ENCODE data around the gene GPS2. TPM values are rescaled to one million over a fixed set of nuclear protein-coding genes. Genes with fewer than 3 reads are reported as not detected.

GPS2 gene
- total and polyA plus RNA-seq, 7 donors: 71.8 to 197 (median 101) TPM

- DNase-seq (no peak), ATAC-seq (no peak)
- WGBS, 3 donors: 76 to 82% (median 79%) methylated on average over 9 of the region's 9 CpGs
- Histone ChIP-seq H3K27me3 (ENCODE audit: insufficient read depth in 3 of 3, low read length in 2 of 3) (no peaks in the 10 kb centered on the region), H3K27ac (no peak overlapping the region), H3K36me3 (ENCODE audit: insufficient read depth in 1 of 2, low read depth in 1 of 2) (no peaks in the 10 kb centered on the region), H3K4me3 (no peak overlapping the region), H3K4me1 (peaks cover 30% of the 10 kb centered on the region), H3K9me3 (no peaks in the 10 kb centered on the region)
- no peak for TF ChIP-seq CTCF (IDR thresholded peaks at IDR 0.05)
- intact Hi-C loops (cut with DNase I): loop anchor here (2.0 to 5.0 kb wide), 5 partner anchors 38 to 208 kb away; partner anchors contain the start of genes FGF11 (in 1 of the 2), PLSCR3 (in 1 of the 2), SENP3 (in 1 of the 2) and TMEM102 (in 1 of the 2)
These were observed 39.2 kb upstream of the GPS2 start for GRCh38 chr17:7354262-7354843.

- intact Hi-C loops (cut with DNase I): loop anchor here (2.0 to 5.0 kb wide), 5 partner anchors 39 to 209 kb away; partner anchors contain the start of genes FGF11 (in 2 of the 2), PLSCR3 (in 1 of the 2), SENP3 (in 1 of the 2) and TMEM102 (in 1 of the 2)
- ATAC-seq (no peak), DNase-seq (no peak)
- peak overlapping the region; percentile 98 for H3K4me3 ChIP-seq
- no peaks in the 10 kb centered on the region for H3K27me3 ChIP-seq (ENCODE audit: insufficient read depth in 3 of 3, low read length in 2 of 3)
- peak overlapping the region; percentile 100 for H3K27ac ChIP-seq
- 82 to 86% (median 82%) methylated on average over 37 of the region's 37 CpGs for WGBS, 3 donors
- no peak for TF ChIP-seq CTCF (IDR thresholded peaks at IDR 0.05)
- H3K36me3 ChIP-seq (ENCODE audit: insufficient read depth in 1 of 2, low read depth in 1 of 2): no peaks in the 10 kb centered on the region
- H3K4me1 ChIP-seq: peaks cover 42% of the 10 kb centered on the region
- H3K9me3 ChIP-seq: no peaks in the 10 kb centered on the region
These were observed 37.9 kb upstream of the GPS2 start for GRCh38 chr17:7352910-7353635.

GRCh38 chr17:7352503-7352889, 37.3 kb upstream of the GPS2 start:
- 17 to 27% (median 21%) methylated on average over 10 of the region's 10 CpGs for WGBS, 3 donors
- H3K4me3 ChIP-seq: peak overlapping the region; percentile 98
- DNase-seq (no peak), ATAC-seq (no peak)
- intact Hi-C loops (cut with DNase I): loop anchor here (2.0 to 5.0 kb wide), 5 partner anchors 40 to 210 kb away; partner anchors contain the start of genes FGF11 (in 2 of the 2), PLSCR3 (in 1 of the 2), SENP3 (in 1 of the 2) and TMEM102 (in 1 of the 2)
- no peaks in the 10 kb centered on the region for H3K27me3 ChIP-seq (ENCODE audit: insufficient read depth in 3 of 3, low read length in 2 of 3)
- no peak for TF ChIP-seq CTCF (IDR thresholded peaks at IDR 0.05)
- no peaks in the 10 kb centered on the region for H3K9me3 ChIP-seq
- H3K4me1 ChIP-seq: peaks cover 48% of the 10 kb centered on the region
- no peaks in the 10 kb centered on the region for H3K36me3 ChIP-seq (ENCODE audit: insufficient read depth in 1 of 2, low read depth in 1 of 2)
- H3K27ac ChIP-seq: peak overlapping the region; percentile 100

GRCh38 chr17:7351665-7352502, 36.7 kb upstream of the GPS2 start, which contains the start of gene KCTD11:
TSS of gene KCTD11 (plus strand) at chr17:7352162.
- intact Hi-C loops (cut with DNase I): loop anchor here (2.0 to 5.0 kb wide), 5 partner anchors 40 to 210 kb away; partner anchors contain the start of genes FGF11 (in 2 of the 2), PLSCR3 (in 1 of the 2), SENP3 (in 1 of the 2) and TMEM102 (in 1 of the 2)
- ATAC-seq (peak; percentile 75 to 80 (median 78)), DNase-seq (peak; percentile 94 to 95)
- peak within 1 kb of the TSS; percentile 98 for H3K4me3 ChIP-seq
- TF ChIP-seq CTCF (IDR thresholded peaks at IDR 0.05): peak; percentile 65
- no peaks in the 10 kb centered on the region for H3K36me3 ChIP-seq (ENCODE audit: insufficient read depth in 1 of 2, low read depth in 1 of 2)
- H3K9me3 ChIP-seq: no peaks in the 10 kb centered on the region
- H3K27me3 ChIP-seq (ENCODE audit: insufficient read depth in 3 of 3, low read length in 2 of 3): no peaks in the 10 kb centered on the region
- H3K27ac ChIP-seq: peak within 1 kb of the TSS; percentile 100
- 0 to 1% (median 1%) methylated on average over 57 to 91 of the region's 91 CpGs for WGBS, 3 donors
- peaks cover 51% of the 10 kb centered on the region for H3K4me1 ChIP-seq

Measured in psoas muscle (tissue), 8 donors.